H9 (cell line): ENCODE measurements around the gene DPYSL5. TPM values are rescaled to one million over a fixed set of nuclear protein-coding genes. Genes with fewer than 3 reads are reported as not detected.

Experiments
- DNase-seq: peaks from one replicate; pipeline ENCODE4 v3.0.0-alpha.2; 2017
- H2AFZ ChIP-seq: one replicate; pipeline ENCODE4 v1.6.1; 2013; ENCODE audit warnings: mild to moderate bottlenecking, low read length, control low read depth, moderate library complexity
- H2AK5ac ChIP-seq: 2 replicates; pipeline ENCODE4 v1.6.1; 2013; ENCODE audit warnings: low read length, control low read depth, mixed read lengths; ENCODE audit not compliant: insufficient read length
- H2BK120ac ChIP-seq: one replicate; pipeline ENCODE4 v1.6.1; 2013; ENCODE audit warnings: low read depth, mild to moderate bottlenecking, low read length, control low read depth, inconsistent platforms; ENCODE audit not compliant: poor library complexity, severe bottlenecking
- H2BK12ac ChIP-seq: 2 replicates; pipeline ENCODE4 v1.6.1; 2013; ENCODE audit warnings: low read length, control low read depth, mixed read lengths, low read depth; ENCODE audit not compliant: insufficient read length
- H2BK15ac ChIP-seq: 2 replicates; pipeline ENCODE4 v1.6.1; 2013; ENCODE audit warnings: low read depth, low read length, control low read depth
- H2BK20ac ChIP-seq: one replicate; pipeline ENCODE4 v1.6.1; 2013; ENCODE audit warnings: low read depth, mild to moderate bottlenecking, low read length, control low read depth, inconsistent platforms; ENCODE audit not compliant: poor library complexity, severe bottlenecking
- H2BK5ac ChIP-seq: 2 replicates; pipeline ENCODE4 v1.6.1; 2013; ENCODE audit warnings: low read length, control low read depth, mixed read lengths; ENCODE audit not compliant: insufficient read length
- H3K14ac ChIP-seq: 2 replicates; pipeline ENCODE4 v1.6.1; 2013; ENCODE audit warnings: low read length, control low read depth; ENCODE audit not compliant: insufficient read depth
- H3K18ac ChIP-seq: 2 replicates; pipeline ENCODE4 v1.6.1; 2013; ENCODE audit warnings: low read depth, mild to moderate bottlenecking, mixed read lengths, low read length, control low read depth; ENCODE audit not compliant: insufficient read length
- H3K23ac ChIP-seq: 2 replicates; pipeline ENCODE4 v1.6.1; 2013; ENCODE audit warnings: low read length, control low read depth, mixed read lengths, low read depth; ENCODE audit not compliant: insufficient read length
- H3K23me2 ChIP-seq: 2 replicates; pipeline ENCODE4 v1.6.1; 2013; ENCODE audit warnings: low read depth, mild to moderate bottlenecking, mixed read lengths, low read length, control low read depth; ENCODE audit not compliant: insufficient read length, poor library complexity, severe bottlenecking
- H3K27ac ChIP-seq: 2 replicates; pipeline ENCODE4 v1.5.1; 2013; ENCODE audit warnings: low read length, control low read depth, mixed read lengths, low read depth; ENCODE audit not compliant: insufficient read length
- H3K27me3 ChIP-seq: 2 replicates; pipeline ENCODE4 v1.6.1; 2013; ENCODE audit warnings: low read length, control low read depth, inconsistent platforms; ENCODE audit not compliant: insufficient read depth
- H3K4ac ChIP-seq: 2 replicates; pipeline ENCODE4 v1.6.1; 2013; ENCODE audit warnings: low read depth, mild to moderate bottlenecking, control low read depth, inconsistent platforms, low read length, moderate library complexity
- H3K4me1 ChIP-seq: 2 replicates; pipeline ENCODE4 v1.6.1; 2013; ENCODE audit warnings: low read length, control low read depth, inconsistent platforms; ENCODE audit not compliant: insufficient read depth
- H3K4me2 ChIP-seq: 2 replicates; pipeline ENCODE4 v1.6.1; 2013; ENCODE audit warnings: low read length, control low read depth, mixed read lengths; ENCODE audit not compliant: insufficient read length, insufficient read depth
- H3K56ac ChIP-seq: 2 replicates; pipeline ENCODE4 v1.6.1; 2013; ENCODE audit warnings: low read depth, mild to moderate bottlenecking, mixed read lengths, low read length, control low read depth; ENCODE audit not compliant: insufficient read length
- H3K79me1 ChIP-seq: 2 replicates; pipeline ENCODE4 v1.6.1; 2013; ENCODE audit warnings: low read depth, mild to moderate bottlenecking, moderate library complexity, low read length, control low read depth, inconsistent platforms; ENCODE audit not compliant: insufficient read depth, poor library complexity, severe bottlenecking
- H3K79me2 ChIP-seq: 2 replicates; pipeline ENCODE4 v1.6.1; 2013; ENCODE audit warnings: low read length, control low read depth, inconsistent platforms; ENCODE audit not compliant: insufficient read depth
- H3K9ac ChIP-seq: 2 replicates; pipeline ENCODE4 v1.6.1; 2013; ENCODE audit warnings: low read length, control low read depth, mixed read lengths; ENCODE audit not compliant: insufficient read length; ENCODE audit errors: extremely low read depth
- H3K9me3 ChIP-seq: one replicate; pipeline ENCODE4 v1.6.1; 2013; ENCODE audit warnings: low read depth, low read length, inconsistent platforms; ENCODE audit not compliant: control insufficient read depth
- H3T11ph ChIP-seq: one replicate; pipeline ENCODE4 v1.6.1; 2013; ENCODE audit warnings: mild to moderate bottlenecking, low read length, control low read depth, inconsistent platforms
- H4K20me1 ChIP-seq: one replicate; pipeline ENCODE4 v1.6.1; 2013; ENCODE audit not compliant: control insufficient read depth, insufficient read length, insufficient read depth
- H4K5ac ChIP-seq: 2 replicates; pipeline ENCODE4 v1.6.1; 2013; ENCODE audit warnings: low read depth, mild to moderate bottlenecking, mixed read lengths, low read length, control low read depth; ENCODE audit not compliant: insufficient read length
- H4K8ac ChIP-seq: replicated peaks from 2 replicates; pipeline ENCODE4 v1.6.1; 2013; ENCODE audit warnings: low read length, control low read depth, mixed read lengths, low read depth; ENCODE audit not compliant: insufficient read length
- H4K91ac ChIP-seq: 2 replicates; pipeline ENCODE4 v1.6.1; 2013; ENCODE audit warnings: low read depth, mild to moderate bottlenecking, moderate library complexity, mixed read lengths, low read length, control low read depth; ENCODE audit not compliant: insufficient read length
- H3K27ac Mint-ChIP-seq, 3 experiments: 2 replicates in 2 of 3; 3 replicates in 1 of 3; pipeline ENCODE4 v1.8.0; 2020 to 2021; ENCODE audit warnings: mixed read lengths in 3 of 3, mild to moderate bottlenecking in 1 of 3, moderate library complexity in 1 of 3
- H3K27me3 Mint-ChIP-seq: 2 replicates; pipeline ENCODE4 v1.8.0; 2021; ENCODE audit warnings: low read depth, mild to moderate bottlenecking, moderate library complexity, mixed read lengths
- H3K36me3 Mint-ChIP-seq, 3 experiments: 2 replicates in 2 of 3; 3 replicates in 1 of 3; pipeline ENCODE4 v1.8.0; 2020 to 2021; ENCODE audit warnings: low read depth in 3 of 3, mixed read lengths in 3 of 3; ENCODE audit not compliant: insufficient read depth in 1 of 3
- H3K4me1 Mint-ChIP-seq, 2 experiments: 2 replicates each; pipeline ENCODE4 v1.8.0; 2020; ENCODE audit warnings: mixed read lengths in 2 of 2
- H3K4me3 Mint-ChIP-seq, 2 experiments: 2 replicates in 1 of 2; 3 replicates in 1 of 2; pipeline ENCODE4 v1.8.0; 2020 to 2021; ENCODE audit warnings: mild to moderate bottlenecking in 2 of 2, mixed read lengths in 2 of 2, moderate library complexity in 1 of 2
- H3K9me3 Mint-ChIP-seq, 2 experiments: 2 replicates in 1 of 2; 3 replicates in 1 of 2; pipeline ENCODE4 v1.8.0; 2020; ENCODE audit warnings: mild to moderate bottlenecking in 2 of 2, mixed read lengths in 2 of 2, moderate library complexity in 1 of 2
- CTCF ChIP-seq: fragments of 200-600 bp; sonication (generic); conservative IDR thresholded peaks from 3 replicates; pipeline ENCODE4 v1.8.0; 2021; ENCODE audit warnings: antibody characterized with exemption, mild to moderate bottlenecking
- WGBS: extraction: QIAGEN DNeasy Blood & Tissue Kit; methylation state at CpG from one replicate; pipeline ENCODE4 v1.1.7; 2013; ENCODE audit warnings: missing lambda C conversion rate, low lambda C conversion rate, mixed read lengths; ENCODE audit not compliant: insufficient read length; ENCODE audit errors: extremely low coverage; 5-methylcytosine and 5-hydroxymethylcytosine counted together
- total RNA-seq: library from RNA; stranded (reverse); gene quantifications from 2 replicates; pipeline ENCODE4 v1.2.1, GENCODE V29; 2021

The DPYSL5 gene
- total RNA-seq, 1 experiment from 2014 or later, result 6.4 TPM

GRCh38 chr2:26811791-26812694 lies 35.9 kb upstream of the DPYSL5 start:
- H3K27me3 ChIP-seq, result no peaks in the 10 kb centered on the region
- H3K9ac ChIP-seq, result no peak overlapping the region
- DNase-seq, result no peak
- H4K20me1 ChIP-seq, result no peaks in the 10 kb centered on the region
- no peak overlapping the region for H3K27ac Mint-ChIP-seq
- H2AFZ ChIP-seq, result no peak overlapping the region
- H3K27ac ChIP-seq, result no peak overlapping the region
- H3K4me1 ChIP-seq, result no peaks in the 10 kb centered on the region
- no peak overlapping the region for H4K8ac ChIP-seq
- H2AK5ac ChIP-seq, result no peak overlapping the region
- H2BK15ac ChIP-seq, result no peak overlapping the region
- H3K9me3 Mint-ChIP-seq, result peaks cover 4 to 5% of the 10 kb centered on the region in 2 experiments; a peak in 2 of 5 replicates
- WGBS, result no CpG with 5 or more reads among the region's 14 CpGs
- H4K5ac ChIP-seq, result no peak overlapping the region
- H3K56ac ChIP-seq, result no peak overlapping the region
- H3K4me2 ChIP-seq, result no peak overlapping the region
- H3K9me3 ChIP-seq, result no peaks in the 10 kb centered on the region
- H4K91ac ChIP-seq, result no peak overlapping the region
- no peak overlapping the region for H3T11ph ChIP-seq
- no peaks in the 10 kb centered on the region for H3K79me1 ChIP-seq
- peaks cover 12% of the 10 kb centered on the region for H3K27me3 Mint-ChIP-seq
- H2BK12ac ChIP-seq, result no peak overlapping the region
- no peak overlapping the region for H3K4me3 Mint-ChIP-seq
- H3K79me2 ChIP-seq, result no peaks in the 10 kb centered on the region
- H2BK5ac ChIP-seq, result no peak overlapping the region
- no peaks in the 10 kb centered on the region for H3K36me3 Mint-ChIP-seq
- no peak overlapping the region for H3K14ac ChIP-seq
- no peak overlapping the region for H2BK120ac ChIP-seq
- TF ChIP-seq CTCF, result no peak
- H3K4me1 Mint-ChIP-seq, result peaks cover 14 to 15% of the 10 kb centered on the region in 2 experiments
- H3K18ac ChIP-seq, result no peak overlapping the region
- no peak overlapping the region for H2BK20ac ChIP-seq
- H3K4ac ChIP-seq, result no peak overlapping the region
- no peaks in the 10 kb centered on the region for H3K23me2 ChIP-seq
- no peak overlapping the region for H3K23ac ChIP-seq
